ENCODE measurements around the gene STK31. TPM values are rescaled to one million over a fixed set of nuclear protein-coding genes. Genes with fewer than 3 reads are reported as not detected.

The STK31 gene
- total and polyA plus RNA-seq, 4 donors = 0.73 to 2.0 (median 0.88) TPM

Other genes starting within 250 kb of the STK31 start
- gene IGF2BP3, start 239.7 kb upstream of the STK31 start, total RNA-seq = 10 to 100 TPM; 31.1 to 37.3 TPM
- 10 to 100 TPM; 18.8 to 19.9 TPM for gene IGF2BP3, start 239.7 kb upstream of the STK31 start, polyA plus RNA-seq (ENCODE audit: insufficient read length in 2 of 2)
- gene TRA2A, start 178.2 kb upstream of the STK31 start, total RNA-seq = 10 to 100 TPM; 54.6 to 66.7 TPM
- 100 to 1,000 TPM; 174 to 205 TPM for gene TRA2A, start 178.2 kb upstream of the STK31 start, polyA plus RNA-seq (ENCODE audit: insufficient read length in 2 of 2)
- gene CCDC126, start 112.8 kb upstream of the STK31 start, total RNA-seq = 10 to 100 TPM; 21.9 to 33.9 TPM
- 10 to 100 TPM; 10.7 to 14.5 TPM for gene CCDC126, start 112.8 kb upstream of the STK31 start, polyA plus RNA-seq (ENCODE audit: insufficient read length in 2 of 2)
- gene FAM221A, start 30.0 kb upstream of the STK31 start, total RNA-seq = 10 to 100 TPM; 12.1 to 21.6 TPM
- gene FAM221A, start 30.0 kb upstream of the STK31 start, polyA plus RNA-seq (ENCODE audit: insufficient read length in 2 of 2) = 10 to 100 TPM; 19.9 to 20.6 TPM